ENCODE measurements around the gene HPN.

DNA sequence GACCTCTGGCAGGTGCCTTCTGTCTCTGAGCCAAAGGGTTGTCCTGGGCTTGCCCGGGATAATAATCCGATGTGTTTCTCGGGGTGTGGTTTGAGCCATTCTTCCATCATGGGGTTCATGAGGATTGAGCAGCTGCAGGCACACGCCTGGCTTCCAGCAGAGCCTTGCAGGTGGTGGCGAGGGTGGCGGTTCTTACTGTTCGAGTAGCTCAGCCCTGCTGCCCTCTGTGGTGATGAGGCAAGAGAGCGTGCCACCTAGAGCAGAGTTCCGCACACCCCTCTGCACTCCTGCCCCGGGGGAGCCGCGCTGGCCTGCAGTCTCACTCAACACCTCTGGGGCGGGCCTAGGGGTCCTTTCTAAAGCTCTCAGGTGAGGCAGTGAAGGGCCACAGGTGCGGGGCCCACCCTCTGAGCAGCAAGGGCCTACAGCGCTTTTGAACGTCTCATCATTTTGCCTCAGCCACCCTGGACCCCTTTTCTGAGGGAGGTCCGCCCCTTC, 7.5 kb upstream of the HPN start:
- TF ChIP-seq, protein P1, sequence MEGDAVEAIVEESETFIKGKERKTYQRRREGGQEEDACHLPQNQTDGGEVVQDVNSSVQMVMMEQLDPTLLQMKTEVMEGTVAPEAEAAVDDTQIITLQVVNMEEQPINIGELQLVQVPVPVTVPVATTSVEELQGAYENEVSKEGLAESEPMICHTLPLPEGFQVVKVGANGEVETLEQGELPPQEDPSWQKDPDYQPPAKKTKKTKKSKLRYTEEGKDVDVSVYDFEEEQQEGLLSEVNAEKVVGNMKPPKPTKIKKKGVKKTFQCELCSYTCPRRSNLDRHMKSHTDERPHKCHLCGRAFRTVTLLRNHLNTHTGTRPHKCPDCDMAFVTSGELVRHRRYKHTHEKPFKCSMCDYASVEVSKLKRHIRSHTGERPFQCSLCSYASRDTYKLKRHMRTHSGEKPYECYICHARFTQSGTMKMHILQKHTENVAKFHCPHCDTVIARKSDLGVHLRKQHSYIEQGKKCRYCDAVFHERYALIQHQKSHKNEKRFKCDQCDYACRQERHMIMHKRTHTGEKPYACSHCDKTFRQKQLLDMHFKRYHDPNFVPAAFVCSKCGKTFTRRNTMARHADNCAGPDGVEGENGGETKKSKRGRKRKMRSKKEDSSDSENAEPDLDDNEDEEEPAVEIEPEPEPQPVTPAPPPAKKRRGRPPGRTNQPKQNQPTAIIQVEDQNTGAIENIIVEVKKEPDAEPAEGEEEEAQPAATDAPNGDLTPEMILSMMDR (conservative IDR thresholded peaks at IDR 0.05; ENCODE audit: low read length): no peak
- no peak for TF ChIP-seq EZH2phosphoT487 (IDR thresholded peaks at IDR 0.05; ENCODE audit: borderline replicate concordance)

All from Loucy (cell line).